HG03196 (cell line): ENCODE measurements around the gene POLG.
"Not testable (repeated sequence)": the region's sequence is repeated elsewhere in the genome, so short reads cannot be mapped to it uniquely, and the experiment has no call there.

Experiments
- ATAC-seq: cut with Tn5 transposase; IDR thresholded peaks from one replicate; pipeline ENCODE4 v1.9.1; 2021; ENCODE audit not compliant: unreplicated experiment

The POLG gene

GRCh38 chr15:89291934-89292438 is 42.6 kb downstream of the POLG start:
- ATAC-seq, result no peak

GRCh38 chr15:89283201-89283600 is 51.4 kb downstream of the POLG start:
- ATAC-seq, result no peak

GRCh38 chr15:89282631-89283030 is 52.0 kb downstream of the POLG start:
- ATAC-seq, result no peak

GRCh38 chr15:89278307-89278706 is 56.3 kb downstream of the POLG start:
- ATAC-seq, result no peak

- ATAC-seq, result not testable (repeated sequence)
These were observed 57.3 kb downstream of the POLG start for GRCh38 chr15:89277281-89277680.
